Measurements from ENCODE around the gene RNU6-1.

The RNU6-1 gene

GRCh38 chr15:67790610-67791319 lies 49.1 kb downstream of the RNU6-1 start:
- no peak overlapping the region for H3K27ac ChIP-seq (ENCODE audit: insufficient read depth, low read length, poor library complexity, severe bottlenecking)
- no peaks in the 10 kb centered on the region for H3K9me3 ChIP-seq (ENCODE audit: control insufficient read depth, low read length)
- DNase-seq, result no peak
- no peaks in the 10 kb centered on the region for H3K36me3 ChIP-seq (ENCODE audit: control insufficient read depth, insufficient read depth, low read length)
- no peaks in the 10 kb centered on the region for H3K27me3 ChIP-seq (replicated peaks; ENCODE audit: control insufficient read depth, insufficient read depth, low read length, poor library complexity, severe bottlenecking)
- H3K4me3 ChIP-seq (ENCODE audit: insufficient read depth, low read depth, low read length, poor library complexity, severe bottlenecking), result no peak overlapping the region
- H3K4me1 ChIP-seq (ENCODE audit: control insufficient read depth, insufficient read depth, low read length, poor library complexity, severe bottlenecking), result no peaks in the 10 kb centered on the region

Data from effector memory CD4-positive, alpha-beta T cell (primary cell).